HepG2 (cell line): ENCODE measurements around the gene TRIM28. TPM values are rescaled to one million over a fixed set of nuclear protein-coding genes. Genes with fewer than 3 reads are reported as not detected.

Experiments
- CHCHD3 ChIP-seq: sonication (generic); formaldehyde crosslinking; IDR thresholded peaks from 2 replicates; pipeline ENCODE4 v1.8.0; 2022; ENCODE audit warnings: mild to moderate bottlenecking, missing genetic modification reagents, moderate library complexity
- ISX ChIP-seq: sonication (generic); formaldehyde crosslinking; conservative IDR thresholded peaks from 2 replicates; pipeline ENCODE4 v1.5.0; 2020; ENCODE audit warnings: missing genetic modification reagents
- MTF2 ChIP-seq: sonication (generic); formaldehyde crosslinking; IDR thresholded peaks from 2 replicates; pipeline ENCODE4 v1.5.0; 2020; ENCODE audit warnings: missing genetic modification reagents, borderline replicate concordance
- MXI1 ChIP-seq: IDR thresholded peaks from 3 replicates; pipeline ENCODE4 v1.6.1; 2012; ENCODE audit warnings: low read depth, low read length, inconsistent platforms, borderline replicate concordance
- REPIN1 ChIP-seq: sonication (generic); formaldehyde crosslinking; IDR thresholded peaks from 2 replicates; pipeline ENCODE4 v1.8.0; 2022; ENCODE audit warnings: missing genetic modification reagents, low read depth, mild to moderate bottlenecking, borderline replicate concordance
- SIX4 ChIP-seq: sonication (generic); formaldehyde crosslinking; IDR thresholded peaks from 2 replicates; pipeline ENCODE4 v1.4.0; 2020; ENCODE audit warnings: missing genetic modification reagents
- SOX5 ChIP-seq: IDR thresholded peaks from 2 replicates; pipeline ENCODE4 v1.6.1; 2016; ENCODE audit warnings: borderline replicate concordance
- SPEN ChIP-seq: sonication (generic); formaldehyde crosslinking; IDR thresholded peaks from 2 replicates; pipeline ENCODE4 v1.5.1; 2020; ENCODE audit warnings: low read depth, mild to moderate bottlenecking, missing genetic modification reagents
- SUZ12 ChIP-seq: fragments of 150-350 bp; IDR thresholded peaks from 2 replicates; pipeline ENCODE4 v1.6.1; 2014; ENCODE audit warnings: low read depth, low read length
- TAF15 ChIP-seq: fragments of 200-400 bp; formaldehyde crosslinking; IDR thresholded peaks from one replicate; pipeline ENCODE4 v1.6.1; 2018; ENCODE audit warnings: mild to moderate bottlenecking, low read depth, low read length; ENCODE audit not compliant: poor library complexity, severe bottlenecking
- TEAD3 ChIP-seq: optimal IDR thresholded peaks from 2 replicates; pipeline ENCODE3; 2016; ENCODE audit warnings: borderline replicate concordance
- XRCC5 ChIP-seq: fragments of 200-400 bp; formaldehyde crosslinking; optimal IDR thresholded peaks from 2 replicates; pipeline ENCODE3; 2017; ENCODE audit warnings: mild to moderate bottlenecking, low read length
- ZFP36 ChIP-seq: fragments of 150-350 bp; IDR thresholded peaks from 2 replicates; pipeline ENCODE4 v1.6.1; 2018; ENCODE audit warnings: borderline replicate concordance, low read length, low read depth; ENCODE audit not compliant: partially characterized antibody
- ZFX ChIP-seq: sonication (generic); formaldehyde crosslinking; IDR thresholded peaks from 2 replicates; pipeline ENCODE4 v1.4.0; 2020; ENCODE audit warnings: mild to moderate bottlenecking, low read depth, missing genetic modification reagents, moderate library complexity
- ZMYM4 ChIP-seq: sonication (generic); formaldehyde crosslinking; IDR thresholded peaks from 2 replicates; pipeline ENCODE4 v1.8.1; 2023; ENCODE audit warnings: mild to moderate bottlenecking, missing genetic modification reagents
- ZNF335 ChIP-seq: sonication (generic); formaldehyde crosslinking; IDR thresholded peaks from 2 replicates; pipeline ENCODE4 v1.4.0; 2020; ENCODE audit warnings: missing genetic modification reagents
- ZNF547 ChIP-seq: sonication (generic); formaldehyde crosslinking; IDR thresholded peaks from 2 replicates; pipeline ENCODE4 v1.5.1; 2020; ENCODE audit warnings: mild to moderate bottlenecking, missing genetic modification reagents
- ZNF567 ChIP-seq: sonication (generic); formaldehyde crosslinking; IDR thresholded peaks from 2 replicates; pipeline ENCODE4 v1.8.1; 2023; ENCODE audit warnings: mild to moderate bottlenecking, missing genetic modification reagents, borderline replicate concordance
- ZNF773 ChIP-seq: sonication (generic); formaldehyde crosslinking; IDR thresholded peaks from 2 replicates; pipeline ENCODE4 v1.4.0; 2020; ENCODE audit warnings: missing genetic modification reagents, borderline replicate concordance
- ZNF879 ChIP-seq: sonication (generic); formaldehyde crosslinking; IDR thresholded peaks from 2 replicates; pipeline ENCODE4 v1.8.1; 2023; ENCODE audit warnings: missing genetic modification reagents
- ZSCAN20 ChIP-seq: sonication (generic); formaldehyde crosslinking; IDR thresholded peaks from 2 replicates; pipeline ENCODE4 v1.4.0; 2020; ENCODE audit warnings: missing genetic modification reagents, mild to moderate bottlenecking, borderline replicate concordance
- polyA plus RNA-seq, 8 experiments: library from polyadenylated mRNA; depleted of rRNA in 3 of 8; stranded (reverse) in 7 of 8; unstranded in 1 of 8; fragments of >200 nt; fragmentation: Illumina TruSeq in 4 of 8; extraction: Trizol in 4 of 8; gene quantifications; 2 replicates each; pipeline versions ENCODE4 v1.2.1 to v1.2.3, GENCODE V29; 2011 to 2016; ENCODE audit warnings: low read depth in 4 of 8, missing spikeins in 1 of 8, mixed read lengths in 1 of 8; ENCODE audit not compliant: insufficient read depth in 1 of 8
- total RNA-seq, 5 experiments: library from RNA; depleted of rRNA; stranded (reverse); fragments of >200 nt; fragmentation: Illumina TruSeq; extraction: Trizol; gene quantifications; 2 replicates each; pipeline ENCODE4 v1.2.3, GENCODE V29; 2016; ENCODE audit warnings: low read depth in 1 of 5
- TF ChIP-seq, protein P1 (sequence below): sonication (generic); formaldehyde crosslinking; IDR thresholded peaks from 2 replicates; pipeline ENCODE4 v1.8.0; 2022; ENCODE audit warnings: mild to moderate bottlenecking, missing genetic modification reagents
- TF ChIP-seq, protein P2 (sequence below): sonication (generic); formaldehyde crosslinking; IDR thresholded peaks from 2 replicates; pipeline ENCODE4 v1.5.1; 2020; ENCODE audit warnings: missing genetic modification reagents, mild to moderate bottlenecking, borderline replicate concordance
- TF ChIP-seq, protein P3 (sequence below): sonication (generic); formaldehyde crosslinking; IDR thresholded peaks from 2 replicates; pipeline ENCODE4 v1.5.0; 2020; ENCODE audit warnings: missing genetic modification reagents, mild to moderate bottlenecking, borderline replicate concordance
- TF ChIP-seq, protein P4 (sequence below): sonication (generic); formaldehyde crosslinking; IDR thresholded peaks from 2 replicates; pipeline ENCODE4 v1.8.1; 2022; ENCODE audit warnings: mild to moderate bottlenecking, missing genetic modification reagents

The TRIM28 gene
- total and polyA plus RNA-seq, 2 of the 13 experiments (the other 11 are each of a cell fraction or from before 2014, with no cell fraction given), result 361 to 439 TPM

DNA sequence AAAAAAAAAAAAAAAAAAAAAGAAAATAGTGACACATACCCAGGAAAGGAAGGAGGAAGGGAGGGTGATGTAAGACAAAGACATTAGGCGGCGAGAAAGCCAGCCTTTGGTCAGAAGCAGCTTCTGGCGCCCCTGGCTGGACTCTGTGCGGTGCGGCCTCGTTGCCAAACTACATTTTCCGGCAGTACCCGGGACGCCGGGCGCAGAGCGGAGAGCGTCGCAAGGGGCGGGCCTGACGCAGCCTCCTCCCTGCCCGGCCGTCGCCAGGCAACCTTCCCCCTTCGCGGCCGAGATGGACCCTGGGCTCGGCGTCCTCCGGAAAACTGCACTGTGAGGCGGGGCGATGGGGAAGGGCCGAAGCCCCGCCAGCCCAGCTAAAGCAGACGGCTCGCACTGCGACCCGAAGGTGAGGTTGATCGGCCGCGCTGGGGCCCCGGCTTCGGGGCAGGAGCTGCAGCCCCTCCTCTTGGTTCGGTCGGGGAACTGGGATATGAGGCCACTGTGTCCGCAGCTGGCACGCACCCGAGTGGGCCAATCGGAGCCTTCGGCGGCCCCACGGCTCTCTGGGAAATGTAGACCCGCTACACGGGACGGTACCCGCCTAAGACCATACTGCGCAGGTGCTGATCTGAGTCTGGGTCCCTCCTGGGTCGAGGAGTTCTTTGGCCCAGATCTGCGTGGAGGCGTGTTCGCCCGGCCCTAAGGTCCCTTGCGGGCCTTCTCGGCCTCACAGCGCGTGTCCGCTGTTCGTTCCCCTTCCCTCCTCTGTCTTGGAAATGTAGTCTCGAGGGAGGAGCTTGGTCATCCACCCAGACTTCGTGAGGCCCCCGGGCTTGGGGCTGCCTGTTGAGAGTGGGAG, 31.5 kb downstream of the TRIM28 start (continued):
- TF ChIP-seq ZNF567 (CRISPR knock-in tag) (0 out of 2 replicates have a peak, but pooled peaks have one; percentile 38), SOX5 (CRISPR knock-in tag) (no peak), CHCHD3 (CRISPR knock-in tag) (no peak), MXI1 (peak; percentile 79; the same call in 2 of the 3 replicates), SIX4 (no peak), MTF2 (no peak), ZNF773 (CRISPR knock-in tag) (peak; percentile 40; the same call in 1 of the 2 replicates), ZSCAN20 (CRISPR knock-in tag) (no peak), ZFP36 (no peak), ISX (CRISPR knock-in tag) (0 out of 2 replicates have a peak, but pooled peaks have one; percentile 71), ZNF335 (peak; percentile 47), ZFX (peak; percentile 88), SUZ12 (peak; percentile 54), ZNF547 (peak; percentile 87), TAF15 (peak; percentile 91), TEAD3 (CRISPR knock-in tag) (no peak), SPEN (peak; percentile 82), XRCC5 (peak; percentile 28), REPIN1 (CRISPR knock-in tag) (peak; percentile 75; the same call in 1 of the 2 replicates), ZNF879 (no peak; the same call in 1 of the 2 replicates), ZMYM4 (CRISPR knock-in tag) (no peak; the same call in 1 of the 2 replicates)
- TF ChIP-seq, protein P1, sequence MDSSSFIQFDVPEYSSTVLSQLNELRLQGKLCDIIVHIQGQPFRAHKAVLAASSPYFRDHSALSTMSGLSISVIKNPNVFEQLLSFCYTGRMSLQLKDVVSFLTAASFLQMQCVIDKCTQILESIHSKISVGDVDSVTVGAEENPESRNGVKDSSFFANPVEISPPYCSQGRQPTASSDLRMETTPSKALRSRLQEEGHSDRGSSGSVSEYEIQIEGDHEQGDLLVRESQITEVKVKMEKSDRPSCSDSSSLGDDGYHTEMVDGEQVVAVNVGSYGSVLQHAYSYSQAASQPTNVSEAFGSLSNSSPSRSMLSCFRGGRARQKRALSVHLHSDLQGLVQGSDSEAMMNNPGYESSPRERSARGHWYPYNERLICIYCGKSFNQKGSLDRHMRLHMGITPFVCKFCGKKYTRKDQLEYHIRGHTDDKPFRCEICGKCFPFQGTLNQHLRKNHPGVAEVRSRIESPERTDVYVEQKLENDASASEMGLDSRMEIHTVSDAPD (CRISPR knock-in tag), result no peak
- TF ChIP-seq, protein P2, sequence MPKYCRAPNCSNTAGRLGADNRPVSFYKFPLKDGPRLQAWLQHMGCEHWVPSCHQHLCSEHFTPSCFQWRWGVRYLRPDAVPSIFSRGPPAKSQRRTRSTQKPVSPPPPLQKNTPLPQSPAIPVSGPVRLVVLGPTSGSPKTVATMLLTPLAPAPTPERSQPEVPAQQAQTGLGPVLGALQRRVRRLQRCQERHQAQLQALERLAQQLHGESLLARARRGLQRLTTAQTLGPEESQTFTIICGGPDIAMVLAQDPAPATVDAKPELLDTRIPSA (CRISPR knock-in tag), result no peak
- TF ChIP-seq, protein P3, sequence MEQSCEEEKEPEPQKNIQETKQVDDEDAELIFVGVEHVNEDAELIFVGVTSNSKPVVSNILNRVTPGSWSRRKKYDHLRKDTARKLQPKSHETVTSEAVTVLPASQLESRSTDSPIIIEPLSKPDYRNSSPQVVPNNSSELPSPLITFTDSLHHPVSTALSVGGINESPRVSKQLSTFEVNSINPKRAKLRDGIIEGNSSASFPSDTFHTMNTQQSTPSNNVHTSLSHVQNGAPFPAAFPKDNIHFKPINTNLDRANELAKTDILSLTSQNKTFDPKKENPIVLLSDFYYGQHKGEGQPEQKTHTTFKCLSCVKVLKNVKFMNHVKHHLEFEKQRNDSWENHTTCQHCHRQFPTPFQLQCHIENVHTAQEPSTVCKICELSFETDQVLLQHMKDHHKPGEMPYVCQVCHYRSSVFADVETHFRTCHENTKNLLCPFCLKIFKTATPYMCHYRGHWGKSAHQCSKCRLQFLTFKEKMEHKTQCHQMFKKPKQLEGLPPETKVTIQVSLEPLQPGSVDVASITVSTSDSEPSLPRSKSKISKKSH, result no peak; the same call in 1 of the 2 replicates
- TF ChIP-seq, protein P4, sequence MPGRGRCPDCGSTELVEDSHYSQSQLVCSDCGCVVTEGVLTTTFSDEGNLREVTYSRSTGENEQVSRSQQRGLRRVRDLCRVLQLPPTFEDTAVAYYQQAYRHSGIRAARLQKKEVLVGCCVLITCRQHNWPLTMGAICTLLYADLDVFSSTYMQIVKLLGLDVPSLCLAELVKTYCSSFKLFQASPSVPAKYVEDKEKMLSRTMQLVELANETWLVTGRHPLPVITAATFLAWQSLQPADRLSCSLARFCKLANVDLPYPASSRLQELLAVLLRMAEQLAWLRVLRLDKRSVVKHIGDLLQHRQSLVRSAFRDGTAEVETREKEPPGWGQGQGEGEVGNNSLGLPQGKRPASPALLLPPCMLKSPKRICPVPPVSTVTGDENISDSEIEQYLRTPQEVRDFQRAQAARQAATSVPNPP (CRISPR knock-in tag), result 0 out of 2 replicates have a peak, but pooled peaks have one; percentile 28
